HG03432 (cell line): ENCODE results near the gene RUFY3.
"Not testable (repeated sequence)": the region's sequence is repeated elsewhere in the genome, so short reads cannot be mapped to it uniquely, and the experiment has no call there.

ENCODE experiments used
- ATAC-seq: cut with Tn5 transposase; IDR thresholded peaks from one replicate; pipeline ENCODE4 v1.9.1; 2021; ENCODE audit warnings: mild to moderate bottlenecking, moderate library complexity; ENCODE audit not compliant: unreplicated experiment

Gene RUFY3, protein sequence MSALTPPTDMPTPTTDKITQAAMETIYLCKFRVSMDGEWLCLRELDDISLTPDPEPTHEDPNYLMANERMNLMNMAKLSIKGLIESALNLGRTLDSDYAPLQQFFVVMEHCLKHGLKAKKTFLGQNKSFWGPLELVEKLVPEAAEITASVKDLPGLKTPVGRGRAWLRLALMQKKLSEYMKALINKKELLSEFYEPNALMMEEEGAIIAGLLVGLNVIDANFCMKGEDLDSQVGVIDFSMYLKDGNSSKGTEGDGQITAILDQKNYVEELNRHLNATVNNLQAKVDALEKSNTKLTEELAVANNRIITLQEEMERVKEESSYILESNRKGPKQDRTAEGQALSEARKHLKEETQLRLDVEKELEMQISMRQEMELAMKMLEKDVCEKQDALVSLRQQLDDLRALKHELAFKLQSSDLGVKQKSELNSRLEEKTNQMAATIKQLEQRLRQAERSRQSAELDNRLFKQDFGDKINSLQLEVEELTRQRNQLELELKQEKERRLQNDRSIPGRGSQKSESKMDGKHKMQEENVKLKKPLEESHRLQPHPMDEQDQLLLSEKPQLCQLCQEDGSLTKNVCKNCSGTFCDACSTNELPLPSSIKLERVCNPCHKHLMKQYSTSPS

DNA sequence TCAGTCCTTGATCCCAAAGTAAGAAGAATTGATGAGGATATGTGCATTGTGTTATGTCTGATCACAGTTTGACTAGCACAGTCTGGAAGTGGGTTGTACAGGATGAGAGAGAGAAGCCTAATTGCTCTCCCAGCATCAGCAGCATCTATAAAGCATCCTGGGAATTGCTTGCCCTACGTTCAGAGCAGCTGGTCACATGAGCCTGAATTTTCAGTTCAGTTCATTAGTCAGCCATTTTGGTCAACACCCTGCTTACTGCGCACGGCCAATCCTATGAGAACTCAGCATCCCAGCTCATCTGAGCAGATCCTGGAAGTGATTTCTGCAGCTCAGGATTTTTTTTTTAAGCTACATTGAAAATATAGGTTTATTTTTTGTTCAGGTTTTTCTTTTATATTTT, at the start of gene RUFY3:
RUFY3 (plus strand) TSS at position 218 of the 400 bp plus-strand sequence. CDS start 610 bp downstream, outside the sequence.
- no peak for ATAC-seq

DNA sequence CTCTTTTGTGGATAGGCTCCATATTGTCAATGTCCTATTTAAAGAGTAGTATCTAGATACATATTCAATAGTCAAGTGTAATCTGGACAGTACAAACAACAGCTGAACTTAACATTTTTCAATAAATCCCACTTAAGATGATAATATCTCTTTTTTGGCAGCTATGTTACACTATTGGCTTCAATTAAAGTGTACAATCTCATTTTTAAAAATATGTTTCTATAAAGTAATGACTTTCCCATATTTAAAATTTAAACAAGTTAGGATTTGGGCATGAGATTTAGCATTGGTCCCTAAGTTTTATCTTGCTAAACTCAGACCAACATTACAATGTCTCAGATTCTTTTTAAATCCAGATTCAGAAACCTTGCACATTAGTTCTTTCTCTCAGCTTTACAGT, 47.6 kb upstream of the RUFY3 start:
- ATAC-seq = no peak

DNA sequence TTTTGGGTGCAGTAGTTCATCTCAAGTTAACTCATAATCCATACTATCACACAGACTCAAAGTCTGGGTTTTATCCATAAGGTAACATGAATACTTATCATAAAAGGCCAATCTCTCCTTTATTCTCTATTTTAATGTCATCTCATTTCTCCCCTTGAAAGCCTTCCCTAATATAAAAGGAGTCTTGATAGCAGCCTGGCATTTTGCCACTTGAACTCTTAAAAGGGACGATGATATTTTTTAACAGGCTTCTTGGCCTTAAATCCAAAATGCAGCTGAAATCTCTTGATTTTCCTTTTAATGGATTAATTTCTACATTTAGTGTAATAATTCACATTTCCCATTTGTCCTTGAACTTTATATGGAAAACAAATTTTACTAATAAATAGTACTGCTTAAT, 47.0 kb upstream of the RUFY3 start:
- no peak for ATAC-seq

DNA sequence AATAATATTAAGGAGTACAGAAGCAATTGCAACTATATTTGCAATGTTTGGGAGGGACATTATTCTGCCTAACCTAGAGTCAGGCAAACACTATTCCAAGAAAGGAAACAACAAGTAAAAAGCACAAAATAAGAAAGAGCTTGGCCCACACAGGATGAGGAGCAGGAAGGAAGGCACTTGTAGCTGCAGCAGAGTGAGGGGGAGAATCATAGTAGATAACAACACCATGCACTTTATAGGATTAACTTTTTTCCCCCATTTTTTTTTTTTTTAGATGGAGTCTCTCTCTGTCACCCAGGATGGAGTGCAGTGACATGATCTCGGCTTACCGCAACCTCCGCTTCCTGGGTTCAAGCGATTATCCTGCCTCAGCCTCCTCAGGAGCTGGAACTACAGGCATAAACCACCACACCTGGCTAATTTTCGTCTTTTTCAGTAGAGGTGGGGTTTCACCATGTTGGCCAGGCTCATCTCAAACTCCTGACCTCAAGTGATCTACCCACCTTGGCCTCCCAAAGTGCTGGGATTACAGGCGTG, 45.1 kb upstream of the RUFY3 start:
- no peak for ATAC-seq

DNA sequence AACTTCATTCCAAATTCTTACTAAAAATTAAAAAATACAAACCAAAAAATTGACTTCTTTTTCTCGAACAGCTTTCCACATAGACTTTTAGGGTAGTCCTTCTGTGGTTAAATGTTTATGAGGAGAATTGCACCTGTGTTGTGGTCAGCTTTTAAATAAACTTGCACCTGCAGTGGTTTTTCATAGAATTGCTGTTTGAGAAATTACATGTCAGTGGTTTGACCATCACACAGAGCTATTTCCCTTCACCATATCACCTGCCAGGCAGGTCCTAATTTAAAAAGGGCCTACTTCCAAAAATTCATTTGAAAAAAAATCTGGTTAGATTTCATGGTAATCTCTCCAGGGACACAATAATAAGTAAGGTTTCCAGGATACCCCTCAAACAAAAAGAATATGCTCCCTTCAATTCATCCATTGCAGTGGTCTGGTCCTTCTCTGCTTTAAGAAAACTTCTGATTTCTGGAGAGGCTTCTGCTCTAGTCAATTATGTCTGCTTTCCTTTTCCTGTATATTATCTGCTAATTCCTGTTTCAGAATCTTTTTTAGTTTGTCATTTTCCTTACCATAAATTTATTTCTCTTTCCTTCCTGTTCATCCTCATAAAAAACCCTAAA, 43.3 kb upstream of the RUFY3 start:
- peak; percentile 79 for ATAC-seq

DNA sequence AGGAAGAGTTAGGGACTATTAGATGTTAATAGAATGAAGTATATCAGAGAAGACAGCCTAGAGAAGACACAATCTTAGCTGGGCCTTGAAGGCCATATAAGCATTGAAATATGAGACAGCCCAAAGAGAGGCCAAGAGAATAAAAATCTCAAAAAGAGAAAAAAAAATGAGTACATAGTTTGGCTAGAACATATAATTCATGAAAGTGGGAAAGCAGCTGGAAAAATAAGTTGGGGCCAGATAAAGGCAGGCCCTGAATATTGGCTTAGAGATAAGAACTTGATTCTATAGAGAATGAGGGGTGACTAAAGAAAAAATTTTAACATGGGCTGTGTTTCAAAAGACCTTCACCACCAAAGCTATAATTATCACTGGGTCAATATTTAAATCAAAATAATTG, 40.8 kb upstream of the RUFY3 start:
- no peak for ATAC-seq

DNA sequence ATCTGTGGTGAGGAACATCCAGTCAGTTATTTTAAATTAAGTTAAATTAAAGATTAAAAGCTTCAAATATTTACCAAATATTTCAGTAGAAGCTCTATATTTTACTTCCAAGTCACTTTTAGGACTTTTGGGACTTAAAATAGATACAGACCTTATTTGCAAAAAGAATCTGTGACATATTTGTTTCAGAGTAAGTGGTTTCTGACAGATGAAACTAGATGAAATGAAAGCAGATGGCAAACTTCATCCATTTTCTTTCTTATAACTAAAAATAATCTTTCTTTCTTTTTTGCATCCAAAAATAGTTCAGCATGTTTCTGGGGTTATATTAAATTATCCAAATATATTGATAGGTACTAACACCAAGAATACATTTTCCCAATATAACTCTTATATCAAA, 40.1 kb upstream of the RUFY3 start:
- ATAC-seq = peak; percentile 62

DNA sequence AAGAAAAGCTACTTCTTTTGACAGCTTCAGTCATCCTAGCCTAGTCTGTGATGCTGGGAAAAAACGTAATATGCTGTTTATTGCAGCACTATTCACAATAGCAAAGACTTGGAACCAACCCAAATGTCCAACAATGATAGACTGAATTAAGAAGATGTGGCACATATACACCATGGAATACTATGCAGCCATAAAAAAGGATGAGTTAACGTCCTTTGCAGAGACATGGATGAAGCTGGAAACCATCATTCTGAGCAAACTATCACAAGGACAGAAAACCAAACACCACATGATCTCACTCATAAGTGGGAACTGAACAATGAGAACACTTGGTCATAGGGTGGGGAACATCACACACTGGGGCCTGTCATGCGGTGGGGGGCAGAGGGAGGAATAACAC, 39.6 kb upstream of the RUFY3 start:
- peak; percentile 5 for ATAC-seq

DNA sequence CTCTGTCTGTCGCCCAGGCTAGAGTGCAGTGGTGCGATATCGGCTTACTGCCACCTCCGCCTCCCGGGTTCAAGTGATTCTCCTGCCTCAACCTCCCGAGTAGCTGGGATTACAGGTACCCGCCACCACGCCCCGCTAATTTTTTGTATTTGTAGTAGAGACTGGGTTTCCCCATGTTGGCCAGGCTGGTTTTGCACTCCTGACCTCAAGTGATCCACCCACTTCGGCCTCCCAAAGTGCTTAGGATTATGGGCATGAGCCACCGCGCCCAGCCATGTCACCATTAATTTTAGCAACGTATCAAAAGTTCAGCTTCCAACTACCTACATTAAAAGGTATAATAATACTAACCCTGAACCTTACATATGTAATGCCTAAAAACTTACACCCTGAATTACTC, 34.4 kb upstream of the RUFY3 start:
- ATAC-seq = no peak

DNA sequence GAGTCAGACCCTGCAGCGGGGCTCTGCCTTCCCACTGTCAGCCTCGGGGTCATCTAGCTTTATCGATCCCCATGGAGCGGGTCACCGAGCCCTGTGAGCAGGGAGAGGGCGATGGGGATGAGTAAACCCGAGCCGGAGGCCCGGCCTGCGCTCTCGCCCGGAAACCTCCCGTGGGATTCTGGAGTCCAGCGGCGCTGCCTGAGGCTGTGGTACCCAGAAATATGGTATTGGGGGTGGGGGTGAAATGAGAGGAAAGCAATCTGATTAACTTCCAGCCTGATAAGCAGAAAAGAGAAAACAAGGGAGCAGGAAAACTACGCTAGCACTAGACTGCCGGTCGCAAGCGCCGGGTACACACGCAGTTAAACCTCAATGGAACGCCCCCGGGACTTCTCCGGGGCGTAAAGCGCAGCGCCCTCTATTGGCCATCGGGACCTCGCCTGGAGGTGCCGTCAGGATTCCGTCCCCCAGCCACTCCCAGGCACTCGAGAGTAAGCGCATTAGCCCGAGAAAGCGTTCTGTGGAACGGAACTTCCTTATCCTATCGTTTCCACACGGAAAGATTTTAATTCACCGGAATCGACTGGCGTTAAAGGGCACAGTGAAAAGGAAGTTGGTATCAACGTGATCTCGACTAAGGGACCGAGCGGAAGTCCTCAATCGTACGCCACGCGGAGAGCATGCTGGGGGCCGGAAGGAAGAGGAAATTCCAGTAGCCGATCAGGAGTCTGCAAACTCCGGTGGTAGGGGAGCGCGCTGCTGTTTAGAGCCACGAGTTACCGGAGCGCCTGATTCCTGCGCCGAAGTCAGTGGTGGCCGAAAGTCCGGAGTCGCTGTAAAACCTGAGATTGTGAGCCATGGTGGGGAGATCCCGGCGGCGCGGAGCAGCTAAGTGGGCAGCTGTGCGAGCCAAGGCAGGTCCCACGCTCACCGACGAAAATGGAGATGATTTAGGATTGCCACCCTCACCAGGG, 33.7 kb upstream of the RUFY3 start, which contains the start of gene UTP3:
UTP3 (plus strand) TSS at position 712 of the 974 bp plus-strand sequence; CDS start at position 858, 146 bp downstream.
- peak; percentile 96 for ATAC-seq

DNA sequence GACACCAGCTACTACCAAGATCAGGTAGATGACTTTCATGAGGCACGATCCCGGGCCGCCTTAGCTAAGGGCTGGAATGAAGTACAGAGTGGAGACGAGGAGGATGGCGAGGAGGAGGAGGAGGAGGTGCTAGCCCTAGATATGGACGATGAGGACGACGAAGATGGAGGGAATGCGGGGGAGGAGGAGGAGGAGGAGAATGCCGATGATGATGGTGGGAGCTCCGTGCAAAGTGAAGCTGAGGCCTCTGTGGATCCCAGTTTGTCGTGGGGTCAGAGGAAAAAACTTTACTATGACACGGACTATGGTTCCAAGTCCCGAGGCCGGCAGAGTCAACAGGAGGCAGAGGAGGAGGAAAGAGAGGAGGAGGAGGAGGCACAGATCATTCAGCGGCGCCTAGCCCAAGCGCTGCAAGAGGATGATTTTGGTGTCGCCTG, 33.0 kb upstream of the RUFY3 start:
- ATAC-seq = peak; percentile 2

DNA sequence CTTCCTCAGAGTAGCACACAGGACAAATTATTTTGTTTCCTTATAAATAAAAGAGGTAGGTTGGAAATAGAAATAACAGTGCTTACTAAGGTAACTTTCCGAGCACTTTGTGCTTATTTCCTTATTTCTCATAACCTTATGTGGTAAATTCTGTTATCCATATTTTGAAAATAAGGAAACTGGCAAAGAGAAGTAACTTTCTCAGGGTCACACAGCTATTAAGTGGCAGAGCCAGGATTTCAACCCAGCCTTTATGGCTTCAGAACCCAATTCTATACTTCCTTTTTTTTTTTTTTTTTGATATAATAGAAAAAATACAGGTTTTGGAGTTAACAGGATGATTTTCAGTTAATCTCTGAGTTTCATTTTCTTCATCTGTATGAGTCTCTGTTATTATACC, 30.1 kb upstream of the RUFY3 start:
- no peak for ATAC-seq

DNA sequence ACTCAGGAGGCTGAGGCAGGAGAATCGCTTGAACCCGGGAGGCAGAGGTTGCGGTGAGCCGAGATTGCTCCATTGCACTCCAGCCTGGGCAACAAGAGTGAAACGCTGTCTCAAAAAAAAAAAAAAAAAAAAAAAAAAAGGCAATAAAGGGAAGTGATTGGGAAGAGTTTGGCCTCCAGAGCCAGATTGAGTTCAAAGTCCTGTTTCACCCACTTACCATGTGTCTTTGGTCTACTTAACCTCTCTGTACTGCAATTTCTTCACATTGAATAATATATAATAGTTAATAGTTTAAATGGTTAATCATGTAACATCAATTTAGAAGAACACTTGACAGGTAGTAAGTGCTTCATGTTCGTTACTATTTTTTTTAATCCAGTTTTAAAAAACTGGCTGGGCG, 27.1 kb upstream of the RUFY3 start:
- ATAC-seq = not testable (repeated sequence)

DNA sequence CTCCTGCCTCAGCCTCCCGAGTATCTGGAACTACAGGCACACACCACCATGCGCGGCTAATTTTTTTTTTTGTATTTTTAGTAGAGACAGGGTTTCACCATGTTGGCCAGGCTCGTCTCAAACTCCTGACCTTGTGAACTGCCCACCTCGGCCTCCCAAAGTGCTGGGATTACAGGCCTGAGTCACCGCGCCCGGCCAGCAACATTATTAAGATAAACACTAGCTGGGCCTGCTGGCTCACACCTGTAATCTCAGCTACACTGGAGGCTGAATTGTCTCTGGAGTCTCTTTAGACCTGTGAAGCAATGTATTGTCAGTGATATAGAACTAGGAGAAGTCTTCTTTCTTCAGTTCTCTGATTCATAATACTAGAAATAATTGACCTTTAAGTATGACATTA, 23.3 kb upstream of the RUFY3 start:
- not testable (repeated sequence) for ATAC-seq

DNA sequence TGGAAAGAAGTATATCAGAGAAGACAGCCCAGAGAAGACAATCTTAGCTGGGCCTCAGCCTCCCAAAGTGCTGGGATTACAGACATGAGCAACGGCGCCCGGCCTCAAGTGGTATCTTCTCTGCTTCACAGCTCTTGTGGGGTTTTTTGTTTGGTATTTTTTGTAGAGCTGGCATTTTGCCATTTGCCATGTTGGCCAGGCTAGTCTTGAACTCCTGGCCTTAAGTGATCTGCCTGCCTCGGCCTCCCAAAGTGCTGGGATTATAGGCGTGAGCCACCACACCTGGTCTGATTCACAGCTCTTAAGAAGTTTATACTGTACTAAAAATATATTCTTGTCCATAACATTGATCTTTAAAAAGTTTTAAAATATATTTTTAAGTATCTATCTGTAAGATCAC, 21.1 kb upstream of the RUFY3 start:
- ATAC-seq = no peak

DNA sequence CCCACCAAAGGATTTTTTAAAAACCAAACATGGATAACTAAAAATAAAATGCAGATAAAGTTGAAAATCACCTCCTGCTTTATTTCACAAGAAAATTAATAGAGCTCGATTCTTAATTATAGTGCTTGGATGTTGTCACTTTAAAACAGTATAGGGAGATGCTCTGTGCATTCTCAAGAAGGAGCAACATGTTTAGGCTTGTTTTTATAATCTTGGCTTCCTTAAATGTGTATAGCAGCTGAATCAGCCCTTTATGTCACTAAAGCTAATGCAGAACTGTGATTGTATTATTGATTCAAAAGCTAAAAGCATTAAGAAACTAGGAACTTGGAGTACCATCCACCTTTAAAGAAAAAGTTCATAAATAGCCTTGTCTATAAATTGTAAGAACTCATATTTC, 20.5 kb upstream of the RUFY3 start:
- ATAC-seq = no peak

DNA sequence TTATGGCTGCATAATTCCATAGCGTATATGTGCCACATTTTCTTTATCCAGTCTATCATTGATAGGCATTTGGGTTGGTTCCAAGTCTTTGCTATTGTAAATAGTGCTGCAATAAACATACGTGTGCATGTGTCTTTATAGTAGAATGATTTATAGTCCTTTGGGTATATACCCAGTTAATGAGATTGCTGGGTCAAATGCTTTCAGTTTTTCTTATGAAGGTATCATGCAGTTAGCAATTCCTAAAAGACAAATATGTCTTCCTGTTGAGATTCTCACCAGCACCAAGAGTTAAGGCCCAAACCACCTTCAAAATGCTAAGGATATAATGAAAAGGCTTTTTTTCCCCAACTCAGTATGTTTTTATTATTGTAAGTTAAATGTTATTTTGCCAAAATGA, 19.2 kb upstream of the RUFY3 start:
- not testable (repeated sequence) for ATAC-seq

DNA sequence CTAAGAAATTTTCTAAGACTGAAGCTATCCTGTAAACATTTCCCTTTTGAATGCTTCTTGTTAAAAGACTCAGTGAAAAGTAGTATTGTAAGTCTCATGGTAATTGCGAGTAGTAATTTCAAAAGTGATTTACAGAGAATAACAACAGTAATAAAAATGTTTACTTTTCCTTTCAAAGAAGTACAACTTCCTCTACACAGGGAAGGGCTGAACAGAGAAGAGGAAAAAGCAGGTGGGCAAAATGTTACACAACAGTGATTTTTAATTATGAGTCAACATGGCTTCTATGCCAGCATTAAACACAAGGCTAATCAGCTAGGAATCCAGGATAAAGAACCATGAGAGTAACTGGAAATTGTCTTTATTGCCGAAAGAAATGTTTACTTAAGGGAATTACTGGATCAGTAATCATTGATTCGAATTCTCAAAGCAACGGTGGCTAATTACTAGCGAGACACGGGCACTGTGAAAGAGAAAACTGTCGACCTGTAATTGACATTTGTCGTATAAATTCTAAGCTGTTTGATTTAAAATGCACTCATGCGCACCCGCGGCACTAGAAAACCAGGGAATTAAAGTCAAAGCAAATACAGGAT, 18.0 kb upstream of the RUFY3 start:
- no peak for ATAC-seq

DNA sequence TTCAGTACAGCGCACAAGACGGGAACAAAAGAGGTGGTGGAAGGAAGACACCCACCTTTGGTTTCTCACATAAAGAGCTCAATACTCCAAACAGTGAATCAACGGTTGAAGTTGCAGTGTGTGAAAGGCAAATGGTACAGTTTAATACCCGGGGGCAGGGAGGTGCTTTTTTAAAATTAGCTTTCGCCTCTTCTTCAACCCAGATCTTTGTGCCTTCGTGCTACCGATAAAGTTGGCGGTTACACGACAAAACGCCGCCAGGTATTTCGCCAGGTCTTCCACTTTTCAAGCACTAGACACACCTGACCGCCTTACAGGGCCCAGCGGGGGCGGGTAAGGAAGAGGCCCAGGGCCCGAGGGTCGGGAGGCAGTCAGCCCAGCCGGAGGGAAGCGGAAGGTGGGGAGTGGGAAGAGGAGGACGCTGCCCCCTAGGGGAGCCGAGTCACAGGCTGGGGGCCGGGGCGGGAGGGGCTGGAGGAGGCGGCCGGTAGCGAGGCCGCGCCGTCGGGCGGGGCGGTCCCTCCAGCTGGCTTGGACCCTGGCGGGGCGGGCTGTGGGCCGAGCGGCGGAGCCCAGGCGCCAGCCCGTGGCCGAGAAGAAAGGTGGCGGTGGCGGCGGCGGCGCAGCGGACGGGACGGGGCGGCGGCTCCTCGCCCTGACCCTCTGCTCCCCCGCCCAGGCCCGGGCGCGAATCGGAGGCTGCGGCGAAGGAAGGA, 17.4 kb upstream of the RUFY3 start:
- peak; percentile 77 for ATAC-seq

DNA sequence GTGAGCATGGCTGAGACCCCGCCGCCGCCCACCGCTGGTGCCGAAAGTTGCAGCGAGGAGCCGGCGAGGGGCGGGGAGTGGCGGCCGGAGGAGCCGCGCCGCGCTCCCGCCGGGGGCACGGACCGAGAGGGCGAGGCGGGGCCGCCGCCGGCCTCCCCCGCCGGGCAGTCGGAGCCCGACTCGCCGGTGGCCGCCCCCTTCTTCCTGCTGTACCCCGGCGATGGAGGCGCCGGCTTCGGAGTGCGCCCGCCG, 16.9 kb upstream of the RUFY3 start:
- peak; percentile 36 for ATAC-seq
